ENCODE data around the gene LDB2.

DNA sequence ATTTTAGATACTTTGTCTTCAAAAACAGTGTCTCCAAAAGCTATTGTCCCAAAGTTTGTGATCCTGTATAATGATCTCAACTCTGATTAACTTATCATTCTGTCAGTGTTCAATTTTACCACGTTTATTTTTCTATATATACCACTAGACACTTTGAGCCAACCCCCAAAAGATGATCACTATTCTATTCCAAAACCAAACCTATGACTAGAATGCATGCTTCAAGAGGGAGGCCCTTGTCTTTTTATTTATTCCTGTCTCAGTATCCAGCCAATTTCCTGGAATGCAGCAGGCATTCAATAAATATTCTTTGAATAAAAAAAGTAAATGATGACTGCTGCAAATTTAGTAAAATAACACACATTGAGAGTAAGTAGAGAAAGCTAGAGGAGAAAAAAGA is 275.6 kb downstream of the LDB2 start:
- TF ChIP-seq, protein P1, sequence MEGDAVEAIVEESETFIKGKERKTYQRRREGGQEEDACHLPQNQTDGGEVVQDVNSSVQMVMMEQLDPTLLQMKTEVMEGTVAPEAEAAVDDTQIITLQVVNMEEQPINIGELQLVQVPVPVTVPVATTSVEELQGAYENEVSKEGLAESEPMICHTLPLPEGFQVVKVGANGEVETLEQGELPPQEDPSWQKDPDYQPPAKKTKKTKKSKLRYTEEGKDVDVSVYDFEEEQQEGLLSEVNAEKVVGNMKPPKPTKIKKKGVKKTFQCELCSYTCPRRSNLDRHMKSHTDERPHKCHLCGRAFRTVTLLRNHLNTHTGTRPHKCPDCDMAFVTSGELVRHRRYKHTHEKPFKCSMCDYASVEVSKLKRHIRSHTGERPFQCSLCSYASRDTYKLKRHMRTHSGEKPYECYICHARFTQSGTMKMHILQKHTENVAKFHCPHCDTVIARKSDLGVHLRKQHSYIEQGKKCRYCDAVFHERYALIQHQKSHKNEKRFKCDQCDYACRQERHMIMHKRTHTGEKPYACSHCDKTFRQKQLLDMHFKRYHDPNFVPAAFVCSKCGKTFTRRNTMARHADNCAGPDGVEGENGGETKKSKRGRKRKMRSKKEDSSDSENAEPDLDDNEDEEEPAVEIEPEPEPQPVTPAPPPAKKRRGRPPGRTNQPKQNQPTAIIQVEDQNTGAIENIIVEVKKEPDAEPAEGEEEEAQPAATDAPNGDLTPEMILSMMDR (IDR thresholded peaks at IDR 0.05; ENCODE audit: low read length): no peak
- TF ChIP-seq EZH2 (IDR thresholded peaks at IDR 0.05; ENCODE audit: borderline replicate concordance, low read length): no peak

Measured in OCI-LY1 (cell line).